GM12801 (cell line): ENCODE results near the gene TAF1B.

Source experiments
- TF ChIP-seq, protein P1 (sequence below): IDR thresholded peaks from one replicate; pipeline ENCODE4 v1.5.1; 2011; ENCODE audit warnings: control low read depth; ENCODE audit not compliant: insufficient read length; ENCODE audit errors: extremely low read depth

TAF1B gene

DNA sequence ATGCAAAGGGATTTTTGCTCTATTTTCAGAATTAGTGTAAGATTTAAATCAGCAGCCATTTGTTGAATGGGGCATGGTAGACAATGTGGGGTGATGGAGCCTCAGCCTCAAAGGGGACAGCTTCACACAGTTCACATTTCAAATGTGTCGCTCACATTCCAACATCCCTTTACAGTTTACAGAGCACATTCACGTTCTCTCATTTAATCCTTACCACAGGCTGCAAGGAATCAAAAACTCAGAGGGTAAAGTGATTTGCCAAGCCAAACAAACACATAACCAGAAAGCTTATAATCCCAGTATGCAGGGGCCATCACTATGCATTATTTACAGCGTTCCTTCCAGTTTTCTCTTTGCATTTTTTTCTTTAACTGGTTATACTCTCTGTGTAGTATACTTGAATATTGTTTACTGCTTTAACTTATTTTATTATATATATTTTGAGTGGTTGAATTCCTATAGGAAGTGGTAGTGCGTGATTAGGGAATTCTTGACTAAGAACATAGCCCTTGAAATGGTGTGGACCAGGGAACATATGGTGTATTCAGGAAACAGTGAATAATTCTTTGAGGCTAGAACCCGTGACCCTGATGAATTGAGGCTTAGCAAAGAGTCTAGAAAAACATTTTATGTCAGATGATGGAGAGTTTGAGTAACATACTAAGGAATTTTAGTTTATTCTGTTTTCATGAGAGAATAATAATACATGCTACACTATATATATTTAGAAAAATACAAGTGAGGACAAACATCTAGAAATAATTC lies 18.1 kb upstream of the TAF1B start:
- TF ChIP-seq, protein P1, sequence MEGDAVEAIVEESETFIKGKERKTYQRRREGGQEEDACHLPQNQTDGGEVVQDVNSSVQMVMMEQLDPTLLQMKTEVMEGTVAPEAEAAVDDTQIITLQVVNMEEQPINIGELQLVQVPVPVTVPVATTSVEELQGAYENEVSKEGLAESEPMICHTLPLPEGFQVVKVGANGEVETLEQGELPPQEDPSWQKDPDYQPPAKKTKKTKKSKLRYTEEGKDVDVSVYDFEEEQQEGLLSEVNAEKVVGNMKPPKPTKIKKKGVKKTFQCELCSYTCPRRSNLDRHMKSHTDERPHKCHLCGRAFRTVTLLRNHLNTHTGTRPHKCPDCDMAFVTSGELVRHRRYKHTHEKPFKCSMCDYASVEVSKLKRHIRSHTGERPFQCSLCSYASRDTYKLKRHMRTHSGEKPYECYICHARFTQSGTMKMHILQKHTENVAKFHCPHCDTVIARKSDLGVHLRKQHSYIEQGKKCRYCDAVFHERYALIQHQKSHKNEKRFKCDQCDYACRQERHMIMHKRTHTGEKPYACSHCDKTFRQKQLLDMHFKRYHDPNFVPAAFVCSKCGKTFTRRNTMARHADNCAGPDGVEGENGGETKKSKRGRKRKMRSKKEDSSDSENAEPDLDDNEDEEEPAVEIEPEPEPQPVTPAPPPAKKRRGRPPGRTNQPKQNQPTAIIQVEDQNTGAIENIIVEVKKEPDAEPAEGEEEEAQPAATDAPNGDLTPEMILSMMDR, result no peak

DNA sequence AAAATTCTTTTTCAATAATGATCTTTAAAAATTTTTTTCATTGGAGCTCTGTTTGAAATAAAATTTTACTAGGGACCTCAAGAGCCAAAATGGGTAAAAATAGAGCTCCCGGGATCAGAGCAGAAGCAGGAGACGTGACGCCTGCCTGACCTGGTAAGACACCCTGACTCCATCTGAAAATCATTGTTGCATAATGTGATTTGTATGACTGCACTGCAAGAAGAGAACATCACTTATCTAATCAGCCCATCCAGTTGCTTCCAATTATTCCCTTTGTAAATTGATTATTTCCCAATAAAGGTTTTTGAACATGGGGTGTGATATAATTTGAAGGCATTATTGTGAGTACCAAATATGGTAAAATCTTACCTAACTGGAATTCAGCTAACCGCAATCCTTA lies 17.1 kb upstream of the TAF1B start:
- TF ChIP-seq, protein P1, result no peak

DNA sequence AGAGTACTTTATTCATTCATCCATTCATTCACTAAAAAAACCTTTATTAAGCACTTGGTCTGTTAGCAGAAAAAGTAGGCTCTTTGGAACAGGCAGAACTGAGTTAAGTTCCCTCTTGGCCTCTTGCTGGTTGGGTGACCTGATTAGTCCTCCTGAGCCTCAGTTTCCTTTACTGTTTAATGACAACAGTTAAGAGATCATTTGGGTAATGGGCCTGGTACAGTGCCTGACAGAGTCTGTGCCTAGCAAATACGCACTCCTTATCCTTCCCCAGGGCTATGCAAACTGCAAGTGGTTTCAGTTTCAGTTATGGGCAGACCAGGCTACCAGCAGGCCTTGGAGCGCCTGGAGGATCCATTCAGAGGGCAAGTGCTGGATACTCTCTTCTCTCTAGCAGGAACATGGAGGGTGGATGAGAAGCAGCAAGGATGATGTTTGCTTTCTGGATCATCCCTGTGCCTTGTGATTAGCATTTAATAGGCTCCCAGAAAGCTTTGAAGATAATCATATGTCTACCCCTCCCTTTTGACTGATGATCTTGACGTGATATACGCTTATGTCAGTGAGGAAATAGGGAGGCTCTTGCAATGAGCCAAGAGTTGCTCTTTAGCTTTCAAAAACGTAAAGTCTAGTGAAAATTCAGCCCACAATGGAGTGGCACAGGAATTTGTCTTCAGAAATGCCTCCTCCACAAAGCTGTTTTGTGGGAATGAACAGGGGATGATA lies 12.4 kb upstream of the TAF1B start:
- TF ChIP-seq, protein P1, result no peak

DNA sequence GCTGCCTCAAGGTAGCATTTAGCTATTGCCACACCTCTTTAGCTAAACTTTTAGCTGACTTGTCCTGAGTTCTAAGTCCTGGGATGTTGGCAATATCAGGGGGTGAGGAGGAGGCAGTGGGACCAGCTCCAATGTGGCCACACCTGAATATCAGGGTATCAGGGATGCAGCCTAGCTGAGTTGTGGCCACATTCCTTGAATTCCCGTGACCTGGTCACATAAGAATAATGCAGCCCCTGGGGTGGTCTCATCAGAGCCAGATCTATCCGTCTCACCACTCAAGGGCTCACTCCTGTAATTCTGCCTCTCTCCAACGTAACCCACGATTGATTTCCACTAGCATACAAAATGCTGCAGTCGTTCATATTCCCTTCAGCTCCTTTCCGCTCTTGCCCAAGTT lies 11.6 kb upstream of the TAF1B start:
- TF ChIP-seq, protein P1, result no peak

DNA sequence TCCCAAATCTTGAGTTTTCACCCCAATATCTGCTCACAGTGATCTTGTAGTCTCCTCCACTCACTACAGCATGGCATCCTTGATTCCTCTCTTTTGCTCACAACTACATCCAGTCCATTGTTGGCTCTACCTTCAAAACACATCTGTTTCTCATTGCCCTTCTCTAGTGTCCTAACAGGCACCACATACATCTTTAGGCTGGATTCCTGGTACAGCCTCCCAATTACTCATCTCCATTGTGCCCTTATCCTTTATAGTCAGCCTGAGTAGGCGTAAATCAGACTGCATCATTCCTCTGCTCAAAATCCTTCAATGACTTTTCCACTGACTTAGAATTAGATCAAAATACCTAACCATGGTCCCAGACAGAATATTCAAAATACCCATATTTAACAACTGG lies 10.7 kb upstream of the TAF1B start:
- TF ChIP-seq, protein P1, result no peak

DNA sequence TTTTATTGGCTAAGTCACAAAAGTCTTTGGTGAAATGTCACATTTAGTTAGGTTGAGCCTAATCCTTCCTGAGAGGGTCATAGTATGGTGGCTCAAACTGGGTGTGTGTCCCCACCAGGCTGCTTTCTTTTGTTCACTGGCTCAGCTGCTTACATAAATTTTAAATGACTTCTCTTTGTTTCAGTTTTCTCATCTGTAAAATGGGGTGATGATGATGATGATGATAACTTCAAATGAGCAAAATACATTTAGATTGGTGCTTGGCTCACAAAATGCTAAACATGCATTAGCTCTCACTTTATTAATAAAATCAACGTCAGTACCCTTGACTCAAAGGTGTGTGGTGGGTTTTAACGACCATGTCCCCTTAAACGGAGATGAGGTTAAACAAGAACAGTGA lies 7.2 kb upstream of the TAF1B start:
- TF ChIP-seq, protein P1, result no peak

DNA sequence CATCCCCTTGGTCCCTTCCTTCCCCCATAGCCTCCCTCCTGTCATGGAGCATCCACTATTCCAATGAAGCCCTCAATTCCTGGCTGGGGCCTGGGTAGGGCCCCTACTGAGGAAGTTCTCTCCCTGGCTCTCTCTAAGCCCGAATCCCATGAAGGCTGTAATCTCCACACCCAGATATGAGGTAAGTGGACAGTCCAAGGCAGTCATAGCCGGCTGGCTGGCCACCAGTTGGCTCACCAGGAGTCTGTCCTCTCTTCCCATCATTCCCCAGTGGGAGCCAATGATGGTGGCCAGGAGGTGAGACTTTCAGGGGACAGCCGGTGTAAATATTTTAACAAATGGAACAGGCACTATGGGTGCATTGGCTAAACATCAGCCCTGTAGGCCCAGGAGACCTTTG lies 6.8 kb upstream of the TAF1B start:
- TF ChIP-seq, protein P1, result no peak
